Measurements from ENCODE around the gene ANXA2. TPM values are rescaled to one million over a fixed set of nuclear protein-coding genes. Genes with fewer than 3 reads are reported as not detected.

ANXA2 gene
- polyA plus RNA-seq, 1 experiment, result 5,886 TPM

GRCh38 chr15:60396958-60397771, 621 bp downstream of the ANXA2 start:
- Histone ChIP-seq H3K4me3 (ENCODE audit: low read depth, low read length) (peak overlapping the region; percentile 98), H3K27me3 (ENCODE audit: control insufficient read depth, insufficient read depth, low read length) (no peaks in the 10 kb centered on the region), H3K36me3 (ENCODE audit: control insufficient read depth, insufficient read depth, low read length) (peaks cover 10% of the 10 kb centered on the region)
- DNase-seq (ENCODE audit: low read depth), result no peak
- ChIA-PET POLR2A (interaction anchor here (1.0 kb wide), 1 partner anchor 16 kb away, joined by 3 read pairs; no protein-coding TSS in a partner anchor), CTCF (no interaction called here)
- no peak for TF ChIP-seq CTCF (IDR thresholded peaks at IDR 0.05; ENCODE audit: insufficient read depth, low read depth, low read length)

- ChIA-PET POLR2A (interaction anchor here (0.6 to 1.3 kb wide), 2 partner anchors 11 to 25 kb away, joined by 3 to 4 read pairs; no protein-coding TSS in a partner anchor), CTCF (interaction anchor here (0.7 to 1.1 kb wide), 2 partner anchors 47 to 70 kb away, joined by 4 to 5 read pairs; no protein-coding TSS in a partner anchor)
- Histone ChIP-seq H3K27me3 (ENCODE audit: control insufficient read depth, insufficient read depth, low read length) (no peaks in the 10 kb centered on the region), H3K4me3 (ENCODE audit: low read depth, low read length) (peak overlapping the region; percentile 98), H3K36me3 (ENCODE audit: control insufficient read depth, insufficient read depth, low read length) (peaks cover 10% of the 10 kb centered on the region)
- no peak for TF ChIP-seq CTCF (IDR thresholded peaks at IDR 0.05; ENCODE audit: insufficient read depth, low read depth, low read length)
- DNase-seq (ENCODE audit: low read depth), result no peak
Measured at GRCh38 chr15:60396560-60396957, 1.2 kb downstream of the ANXA2 start.

- Histone ChIP-seq H3K36me3 (ENCODE audit: control insufficient read depth, insufficient read depth, low read length) (peaks cover 10% of the 10 kb centered on the region), H3K4me3 (ENCODE audit: low read depth, low read length) (peak overlapping the region; percentile 98), H3K27me3 (ENCODE audit: control insufficient read depth, insufficient read depth, low read length) (no peaks in the 10 kb centered on the region)
- TF ChIP-seq CTCF (IDR thresholded peaks at IDR 0.05; ENCODE audit: insufficient read depth, low read depth, low read length), result no peak
- ChIA-PET POLR2A (interaction anchor here (0.6 to 1.3 kb wide), 4 partner anchors 11 to 25 kb away, joined by 3 to 4 read pairs (median 4); no protein-coding TSS in a partner anchor), CTCF (interaction anchor here (0.7 to 1.1 kb wide), 3 partner anchors 34 to 69 kb away, joined by 3 to 5 read pairs (median 4); no protein-coding TSS in a partner anchor)
- no peak for DNase-seq (ENCODE audit: low read depth)
Measured at GRCh38 chr15:60396100-60396499, 1.7 kb downstream of the ANXA2 start.

- Histone ChIP-seq H3K36me3 (ENCODE audit: control insufficient read depth, insufficient read depth, low read length) (peaks cover 10% of the 10 kb centered on the region), H3K27me3 (ENCODE audit: control insufficient read depth, insufficient read depth, low read length) (no peaks in the 10 kb centered on the region), H3K4me3 (ENCODE audit: low read depth, low read length) (peak overlapping the region; percentile 98)
- no peak for DNase-seq (ENCODE audit: low read depth)
- ChIA-PET POLR2A (interaction anchor here (0.6 to 1.3 kb wide), 3 partner anchors 14 to 24 kb away, joined by 3 to 4 read pairs (median 3); no protein-coding TSS in a partner anchor), CTCF (interaction anchor here (0.9 to 1.1 kb wide), 2 partner anchors 33 to 49 kb away, joined by 3 to 5 read pairs; no protein-coding TSS in a partner anchor)
- TF ChIP-seq CTCF (IDR thresholded peaks at IDR 0.05; ENCODE audit: insufficient read depth, low read depth, low read length), result no peak
Measured at GRCh38 chr15:60395276-60396011, 2.3 kb downstream of the ANXA2 start.
